Osteoblast (primary cell): ENCODE data around the gene SLC35F1. TPM values are rescaled to one million over a fixed set of nuclear protein-coding genes. Genes with fewer than 3 reads are reported as not detected.

ENCODE experiments used
- DNase-seq: peaks from one replicate; pipeline ENCODE4 v3.0.0; 2011; ENCODE audit warnings: low spot score, mixed read lengths; ENCODE audit not compliant: insufficient read length; ENCODE audit errors: missing footprints
- H2AFZ ChIP-seq: 2 replicates; pipeline ENCODE4 v1.6.0; 2011; ENCODE audit warnings: mild to moderate bottlenecking, low read length
- H3K27ac ChIP-seq: 2 replicates; pipeline ENCODE4 v1.5.1; 2011; ENCODE audit warnings: mild to moderate bottlenecking, low read depth, low read length, moderate library complexity
- H3K27me3 ChIP-seq: 2 replicates; pipeline ENCODE4 v1.6.0; 2012; ENCODE audit warnings: mild to moderate bottlenecking, control low read depth, inconsistent platforms, low read length, moderate library complexity; ENCODE audit not compliant: insufficient read depth
- H3K36me3 ChIP-seq: 2 replicates; pipeline ENCODE4 v1.5.1; 2011; ENCODE audit warnings: mild to moderate bottlenecking, low read length, control low read depth, moderate library complexity; ENCODE audit not compliant: insufficient read depth
- H3K4me1 ChIP-seq: 2 replicates; pipeline ENCODE4 v1.5.1; 2011; ENCODE audit warnings: mild to moderate bottlenecking, low read length, control low read depth, moderate library complexity; ENCODE audit not compliant: insufficient read depth
- H3K4me2 ChIP-seq: 2 replicates; pipeline ENCODE4 v1.6.0; 2011; ENCODE audit warnings: mild to moderate bottlenecking, low read length; ENCODE audit not compliant: insufficient read depth
- H3K4me3 ChIP-seq: fragments of 200-600 bp; sonication (generic); 3 replicates; pipeline ENCODE4 v1.5.1; 2012; ENCODE audit warnings: mild to moderate bottlenecking, low read length, inconsistent platforms; ENCODE audit not compliant: insufficient read depth
- H3K79me2 ChIP-seq: 2 replicates; pipeline ENCODE4 v1.6.0; 2012; ENCODE audit warnings: mild to moderate bottlenecking, low read length, control low read depth, inconsistent platforms; ENCODE audit not compliant: insufficient read depth
- H3K9me3 ChIP-seq: 2 replicates; pipeline ENCODE4 v1.5.1; 2011; ENCODE audit warnings: low read depth, low read length, control low read depth
- H4K20me1 ChIP-seq: 2 replicates; pipeline ENCODE4 v1.6.0; 2012; ENCODE audit warnings: mild to moderate bottlenecking, low read length, control low read depth; ENCODE audit not compliant: insufficient read depth
- total RNA-seq: library from RNA; depleted of rRNA; stranded (reverse); fragments of >200 nt; gene quantifications from 2 replicates; pipeline ENCODE4 v1.2.3, GENCODE V29; 2012
- TF ChIP-seq, protein P1 (sequence below): IDR thresholded peaks from 2 replicates; pipeline ENCODE4 v1.5.1; 2011; ENCODE audit warnings: mild to moderate bottlenecking, low read depth, low read length, moderate library complexity; ENCODE audit errors: extremely low read depth

The SLC35F1 gene
- total RNA-seq, 1 donor: under 0.01 TPM

- DNase-seq: no peak
- Histone ChIP-seq H4K20me1 (no peaks in the 10 kb centered on the region), H3K36me3 (no peaks in the 10 kb centered on the region), H3K79me2 (no peaks in the 10 kb centered on the region), H3K4me3 (no peak overlapping the region), H3K4me1 (no peaks in the 10 kb centered on the region), H3K27ac (no peak overlapping the region), H3K4me2 (no peak overlapping the region), H3K27me3 (no peaks in the 10 kb centered on the region), H3K9me3 (no peaks in the 10 kb centered on the region), H2AFZ (no peak overlapping the region)
- TF ChIP-seq, protein P1, sequence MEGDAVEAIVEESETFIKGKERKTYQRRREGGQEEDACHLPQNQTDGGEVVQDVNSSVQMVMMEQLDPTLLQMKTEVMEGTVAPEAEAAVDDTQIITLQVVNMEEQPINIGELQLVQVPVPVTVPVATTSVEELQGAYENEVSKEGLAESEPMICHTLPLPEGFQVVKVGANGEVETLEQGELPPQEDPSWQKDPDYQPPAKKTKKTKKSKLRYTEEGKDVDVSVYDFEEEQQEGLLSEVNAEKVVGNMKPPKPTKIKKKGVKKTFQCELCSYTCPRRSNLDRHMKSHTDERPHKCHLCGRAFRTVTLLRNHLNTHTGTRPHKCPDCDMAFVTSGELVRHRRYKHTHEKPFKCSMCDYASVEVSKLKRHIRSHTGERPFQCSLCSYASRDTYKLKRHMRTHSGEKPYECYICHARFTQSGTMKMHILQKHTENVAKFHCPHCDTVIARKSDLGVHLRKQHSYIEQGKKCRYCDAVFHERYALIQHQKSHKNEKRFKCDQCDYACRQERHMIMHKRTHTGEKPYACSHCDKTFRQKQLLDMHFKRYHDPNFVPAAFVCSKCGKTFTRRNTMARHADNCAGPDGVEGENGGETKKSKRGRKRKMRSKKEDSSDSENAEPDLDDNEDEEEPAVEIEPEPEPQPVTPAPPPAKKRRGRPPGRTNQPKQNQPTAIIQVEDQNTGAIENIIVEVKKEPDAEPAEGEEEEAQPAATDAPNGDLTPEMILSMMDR: no peak
Observed at GRCh38 chr6:118203545-118203944, 296.5 kb downstream of the SLC35F1 start.

DNA sequence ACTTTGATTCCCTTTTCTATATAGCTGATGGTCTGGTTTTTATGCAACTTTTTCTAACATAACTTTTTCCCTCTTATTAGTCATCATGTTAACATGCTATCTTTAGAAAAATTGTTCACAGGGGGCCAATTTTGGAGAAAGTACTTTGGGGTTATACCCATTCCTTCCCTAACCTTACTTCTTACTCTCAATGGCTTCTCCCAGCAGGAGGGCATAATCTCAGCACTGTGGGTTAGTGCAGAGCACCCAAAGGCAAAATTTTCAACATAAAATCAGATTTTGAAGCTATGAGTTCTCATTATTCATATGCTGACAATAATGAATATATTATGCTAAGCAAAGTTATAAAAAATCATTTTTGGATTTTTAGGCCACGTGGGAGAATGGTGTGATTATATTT is 299.2 kb downstream of the SLC35F1 start:
- Histone ChIP-seq H3K27ac (no peak overlapping the region), H3K4me3 (no peak overlapping the region), H3K4me1 (no peaks in the 10 kb centered on the region), H3K79me2 (no peaks in the 10 kb centered on the region), H3K4me2 (no peak overlapping the region), H2AFZ (no peak overlapping the region), H3K9me3 (no peaks in the 10 kb centered on the region), H3K27me3 (no peaks in the 10 kb centered on the region), H3K36me3 (no peaks in the 10 kb centered on the region), H4K20me1 (no peaks in the 10 kb centered on the region)
- TF ChIP-seq, protein P1: no peak
- no peak for DNase-seq

DNA sequence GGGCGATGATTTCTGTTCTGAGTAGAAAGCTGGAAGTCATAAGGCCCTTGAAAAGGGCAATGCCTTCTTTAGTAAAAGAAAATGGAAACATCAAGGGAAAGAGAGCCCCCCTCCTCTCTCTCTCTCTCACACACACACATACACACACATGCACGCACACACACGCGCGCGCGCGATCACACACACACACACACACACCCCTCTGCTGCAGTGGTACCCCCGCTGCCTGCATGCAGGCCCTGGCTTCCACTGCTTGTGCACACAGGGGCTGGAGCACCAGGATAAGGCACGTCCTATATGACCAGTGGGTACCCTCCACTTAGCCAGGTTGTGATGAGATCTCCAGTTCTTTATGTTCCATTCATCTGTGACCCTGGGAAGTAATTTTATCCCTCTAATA is 300.9 kb downstream of the SLC35F1 start:
- Histone ChIP-seq H3K27ac (no peak overlapping the region), H3K27me3 (no peaks in the 10 kb centered on the region), H3K9me3 (no peaks in the 10 kb centered on the region), H3K4me1 (no peaks in the 10 kb centered on the region), H3K79me2 (no peaks in the 10 kb centered on the region), H3K4me3 (no peak overlapping the region), H3K36me3 (no peaks in the 10 kb centered on the region), H3K4me2 (no peak overlapping the region), H2AFZ (no peak overlapping the region), H4K20me1 (no peaks in the 10 kb centered on the region)
- TF ChIP-seq, protein P1: no peak
- DNase-seq: no peak

- H3K27me3 ChIP-seq: no peaks in the 10 kb centered on the region
- no peaks in the 10 kb centered on the region for H4K20me1 ChIP-seq
- no peak for DNase-seq
- no peak overlapping the region for H2AFZ ChIP-seq
- H3K79me2 ChIP-seq: no peaks in the 10 kb centered on the region
- no peak overlapping the region for H3K4me2 ChIP-seq
- H3K27ac ChIP-seq: no peak overlapping the region
- TF ChIP-seq, protein P1: no peak
- no peaks in the 10 kb centered on the region for H3K36me3 ChIP-seq
- no peak overlapping the region for H3K4me3 ChIP-seq
- no peaks in the 10 kb centered on the region for H3K9me3 ChIP-seq
- H3K4me1 ChIP-seq: no peaks in the 10 kb centered on the region
Observed at GRCh38 chr6:118212451-118213173, 305.5 kb downstream of the SLC35F1 start.
